HG03196 (cell line): ENCODE results near the gene LAYN.

Experiments used
- ATAC-seq: cut with Tn5 transposase; IDR thresholded peaks from one replicate; pipeline ENCODE4 v1.9.1; 2021; ENCODE audit not compliant: unreplicated experiment

LAYN gene

GRCh38 chr11:111591187-111591960 is 50.9 kb downstream of the LAYN start:
- no peak for ATAC-seq

GRCh38 chr11:111592491-111592890 is 52.0 kb downstream of the LAYN start:
- ATAC-seq, result no peak

GRCh38 chr11:111596319-111596718 is 55.8 kb downstream of the LAYN start:
- no peak for ATAC-seq

GRCh38 chr11:111598148-111598547 is 57.6 kb downstream of the LAYN start:
- ATAC-seq, result no peak

- ATAC-seq, result no peak
Measured at GRCh38 chr11:111598559-111598958, 58.0 kb downstream of the LAYN start.

GRCh38 chr11:111601636-111601978 is 61.1 kb downstream of the LAYN start:
- no peak for ATAC-seq

GRCh38 chr11:111601979-111602864 is 61.7 kb downstream of the LAYN start, which contains the start of gene SIK2:
Gene SIK2 (plus strand): TSS chr11:111602449. CDS start chr11:111602564, 115 bp downstream.
- ATAC-seq, result peak; percentile 93

- peak; percentile 5 for ATAC-seq
Measured at GRCh38 chr11:111602865-111603610, 62.5 kb downstream of the LAYN start.

- ATAC-seq, result no peak
Measured at GRCh38 chr11:111603611-111604130, 63.2 kb downstream of the LAYN start.

GRCh38 chr11:111604392-111605009 is 64.0 kb downstream of the LAYN start:
- no peak for ATAC-seq

- no peak for ATAC-seq
Measured at GRCh38 chr11:111605681-111606080, 65.2 kb downstream of the LAYN start.

- ATAC-seq, result no peak
Measured at GRCh38 chr11:111606986-111607385, 66.5 kb downstream of the LAYN start.

GRCh38 chr11:111607751-111608150 is 67.2 kb downstream of the LAYN start:
- no peak for ATAC-seq
